Measurements from ENCODE around the gene CCDC149.

Gene CCDC149

DNA sequence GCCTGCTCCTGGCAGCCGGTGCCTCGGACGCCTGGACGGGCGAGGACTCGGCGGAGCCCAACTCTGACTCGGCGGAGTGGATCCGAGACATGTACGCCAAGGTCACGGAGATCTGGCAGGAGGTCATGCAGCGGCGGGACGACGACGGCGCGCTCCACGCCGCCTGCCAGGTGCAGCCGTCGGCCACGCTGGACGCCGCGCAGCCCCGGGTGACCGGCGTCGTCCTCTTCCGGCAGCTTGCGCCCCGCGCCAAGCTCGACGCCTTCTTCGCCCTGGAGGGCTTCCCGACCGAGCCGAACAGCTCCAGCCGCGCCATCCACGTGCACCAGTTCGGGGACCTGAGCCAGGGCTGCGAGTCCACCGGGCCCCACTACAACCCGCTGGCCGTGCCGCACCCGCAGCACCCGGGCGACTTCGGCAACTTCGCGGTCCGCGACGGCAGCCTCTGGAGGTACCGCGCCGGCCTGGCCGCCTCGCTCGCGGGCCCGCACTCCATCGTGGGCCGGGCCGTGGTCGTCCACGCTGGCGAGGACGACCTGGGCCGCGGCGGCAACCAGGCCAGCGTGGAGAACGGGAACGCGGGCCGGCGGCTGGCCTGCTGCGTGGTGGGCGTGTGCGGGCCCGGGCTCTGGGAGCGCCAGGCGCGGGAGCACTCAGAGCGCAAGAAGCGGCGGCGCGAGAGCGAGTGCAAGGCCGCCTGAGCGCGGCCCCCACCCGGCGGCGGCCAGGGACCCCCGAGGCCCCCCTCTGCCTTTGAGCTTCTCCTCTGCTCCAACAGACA, 113.1 kb downstream of the CCDC149 start:
- TF ChIP-seq JUND (IDR thresholded peaks at IDR 0.05; ENCODE audit: low read depth), result no peak
- in situ Hi-C loops (cut with HindIII; ENCODE audit: low pct_unique_long_range_greater_than_20kb, low sequenced_read_pairs), result no loop called here
- DNase-seq (ENCODE audit: low read depth in 1 of 2, low spot score in 1 of 2), result no peak

DNA sequence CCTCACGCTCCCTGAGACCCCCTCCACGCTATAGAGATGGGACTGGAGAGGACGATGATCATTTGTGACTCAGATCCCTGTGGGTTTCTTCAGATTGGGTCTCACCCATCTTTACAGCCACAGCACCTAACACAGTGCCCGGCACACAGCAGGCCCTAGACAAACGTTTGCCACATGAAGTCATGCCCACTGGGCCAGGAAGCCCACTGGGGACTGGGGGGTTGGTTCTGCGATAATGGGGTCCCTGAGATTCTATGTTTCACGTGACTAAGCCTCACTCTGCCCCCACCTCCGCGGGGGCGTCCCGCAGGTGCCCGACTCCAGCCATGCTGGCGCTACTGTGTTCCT, 113.7 kb downstream of the CCDC149 start:
- in situ Hi-C loops (cut with HindIII; ENCODE audit: low pct_unique_long_range_greater_than_20kb, low sequenced_read_pairs), result no loop called here
- DNase-seq (ENCODE audit: low read depth in 1 of 2, low spot score in 1 of 2), result no peak
- no peak for TF ChIP-seq JUND (IDR thresholded peaks at IDR 0.05; ENCODE audit: low read depth)

DNA sequence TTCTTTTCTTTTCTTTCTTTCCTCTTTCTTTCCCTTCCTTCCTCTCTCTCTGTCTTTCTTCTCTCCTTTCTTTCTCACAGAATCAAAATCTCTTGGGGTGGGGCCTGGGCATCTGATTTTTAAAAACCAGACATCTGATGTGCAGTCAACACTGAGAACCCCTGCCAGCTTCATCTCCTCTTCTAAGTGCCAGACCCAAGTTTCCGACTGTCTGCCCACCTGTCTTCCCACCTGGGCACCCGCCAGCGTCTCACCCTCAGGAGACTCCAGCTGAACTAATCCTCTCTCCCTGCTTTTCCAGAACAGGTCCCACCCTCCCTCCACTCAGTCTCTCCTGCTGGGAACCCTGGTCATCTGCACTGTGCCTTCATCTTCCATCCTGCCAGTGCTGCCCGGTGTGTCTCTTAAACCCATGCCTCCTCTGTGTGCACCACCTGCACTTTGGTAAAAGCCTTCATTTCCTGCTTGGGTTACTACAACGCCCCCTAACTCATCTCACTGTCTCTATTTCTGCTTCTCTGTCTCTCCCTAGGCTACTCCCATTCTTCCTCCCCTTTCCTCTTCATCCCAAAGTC, 114.7 kb downstream of the CCDC149 start:
- in situ Hi-C loops (cut with HindIII; ENCODE audit: low pct_unique_long_range_greater_than_20kb, low sequenced_read_pairs), result no loop called here
- DNase-seq (ENCODE audit: low read depth in 1 of 2, low spot score in 1 of 2), result no peak
- TF ChIP-seq JUND (IDR thresholded peaks at IDR 0.05; ENCODE audit: low read depth), result no peak

DNA sequence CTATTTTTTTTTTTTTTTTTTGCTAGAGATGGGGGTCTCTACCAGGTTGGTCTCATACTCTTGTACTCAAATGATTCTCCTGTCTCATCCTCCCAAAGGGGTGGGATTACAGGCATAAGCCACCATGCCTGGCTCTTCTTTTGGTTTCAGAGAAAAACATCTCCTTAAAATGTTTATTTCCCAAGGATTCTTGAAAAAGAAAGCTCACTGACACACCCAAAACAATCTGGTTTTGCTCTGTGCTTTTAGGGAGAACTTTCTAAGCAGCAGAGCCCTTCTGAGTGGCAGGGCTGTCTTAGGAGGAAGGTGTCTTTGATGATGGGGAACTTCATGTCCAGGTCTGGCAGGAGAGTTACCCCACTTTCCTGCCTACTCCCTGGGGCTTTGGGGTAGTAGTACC, 116.2 kb downstream of the CCDC149 start:
- in situ Hi-C loops (cut with HindIII; ENCODE audit: low pct_unique_long_range_greater_than_20kb, low sequenced_read_pairs), result no loop called here
- TF ChIP-seq JUND (IDR thresholded peaks at IDR 0.05; ENCODE audit: low read depth), result no peak
- no peak for DNase-seq (ENCODE audit: low read depth in 1 of 2, low spot score in 1 of 2)

DNA sequence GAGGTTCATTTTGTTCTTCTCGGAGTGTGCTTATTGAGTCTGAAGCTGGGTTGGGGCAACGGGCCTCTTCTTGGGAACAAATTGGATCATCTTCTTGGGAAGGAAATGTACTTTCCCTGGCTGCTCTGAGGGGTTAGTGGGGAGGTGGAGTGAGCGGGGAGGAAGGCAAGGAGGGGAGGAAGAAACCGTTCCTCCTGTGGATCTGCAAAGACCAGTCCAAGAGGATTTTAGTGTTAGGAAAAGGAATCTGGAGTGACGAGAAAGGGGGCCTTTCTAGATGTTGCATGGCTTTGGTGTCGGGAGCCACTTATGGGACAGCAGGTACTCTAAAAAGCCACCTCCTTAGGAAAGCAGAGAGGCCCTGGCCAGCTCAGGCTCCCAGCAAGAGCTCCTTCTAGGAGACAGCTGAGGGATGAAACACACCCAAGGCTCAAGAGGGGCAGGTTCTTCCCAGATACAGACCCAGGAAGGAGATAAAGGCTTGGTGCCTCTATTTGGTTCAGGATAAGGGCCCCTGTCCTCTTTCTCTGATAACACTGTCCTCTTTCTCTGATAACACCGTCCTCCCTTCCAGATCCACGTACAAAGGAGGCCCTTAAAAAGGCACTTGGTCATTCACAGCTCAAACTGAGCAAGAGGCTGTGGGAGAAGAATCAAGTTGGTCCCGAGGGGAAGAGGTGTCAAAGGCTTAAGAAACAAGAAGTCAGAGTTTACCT, 117.0 kb downstream of the CCDC149 start:
- no peak for TF ChIP-seq JUND (IDR thresholded peaks at IDR 0.05; ENCODE audit: low read depth)
- no peak for DNase-seq (ENCODE audit: low read depth in 1 of 2, low spot score in 1 of 2)
- in situ Hi-C loops (cut with HindIII; ENCODE audit: low pct_unique_long_range_greater_than_20kb, low sequenced_read_pairs), result no loop called here

DNA sequence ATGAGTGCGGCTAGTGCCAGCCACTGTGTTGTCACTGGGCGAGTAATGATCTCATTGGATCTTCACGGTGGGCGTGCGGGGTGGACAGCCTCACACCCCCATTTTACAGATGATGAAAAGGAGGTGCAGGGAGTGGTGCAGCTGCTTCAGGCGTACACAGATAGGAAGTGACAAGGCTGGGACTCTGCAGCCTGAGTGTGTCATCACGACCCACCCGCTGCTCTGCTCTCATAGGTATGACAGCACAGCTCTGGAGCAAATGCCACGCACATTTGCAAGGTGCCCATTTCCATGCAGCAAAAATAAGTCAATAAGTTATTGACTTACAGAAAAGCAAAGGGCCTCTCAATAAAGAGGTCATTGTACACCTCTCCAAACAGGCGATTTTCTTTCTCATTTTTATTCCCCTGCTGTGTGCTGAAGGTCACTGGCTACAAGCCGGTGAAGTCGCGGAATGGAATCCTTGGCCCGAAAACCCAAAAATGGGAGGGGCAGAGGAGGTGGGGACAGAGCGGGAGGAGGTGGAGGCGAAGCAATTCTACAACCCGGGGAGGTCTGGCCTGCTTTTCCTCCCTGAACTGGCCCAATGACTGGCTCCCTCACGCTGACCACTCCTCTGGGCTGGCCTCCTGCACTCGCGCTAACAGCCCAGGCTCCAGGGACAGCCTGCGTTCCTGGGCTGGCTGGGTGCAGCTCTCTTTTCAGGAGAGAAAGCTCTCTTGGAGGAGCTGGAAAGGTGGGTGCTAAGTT, 117.8 kb downstream of the CCDC149 start, which contains the start of gene SOD3:
SOD3 (plus strand) TSS at position 658 of the 750 bp plus-strand sequence. CDS start 3,949 bp downstream, outside the sequence.
- peak; percentile 79 to 93 for DNase-seq (ENCODE audit: low read depth in 1 of 2, low spot score in 1 of 2)
- in situ Hi-C loops (cut with HindIII; ENCODE audit: low pct_unique_long_range_greater_than_20kb, low sequenced_read_pairs), result no loop called here
- TF ChIP-seq JUND (IDR thresholded peaks at IDR 0.05; ENCODE audit: low read depth), result no peak

DNA sequence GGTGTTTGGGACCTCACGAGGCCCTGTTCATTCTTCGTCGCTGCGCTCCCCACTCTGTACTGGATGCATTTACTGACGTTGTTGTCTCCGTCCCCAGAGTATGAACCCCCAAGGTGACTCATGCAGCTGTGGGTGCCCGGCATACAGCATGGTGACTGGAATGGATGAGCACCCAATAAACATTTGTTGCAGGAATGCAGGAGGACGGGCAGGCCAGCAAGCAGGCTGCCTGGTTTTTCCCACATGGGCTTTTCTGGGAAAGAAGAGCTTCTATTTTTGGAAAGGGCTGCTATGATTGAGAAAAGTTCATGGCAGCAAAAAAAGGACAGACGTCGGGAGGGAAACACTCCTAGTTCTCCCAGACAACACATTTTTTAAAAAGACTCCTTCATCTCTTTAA, 118.4 kb downstream of the CCDC149 start:
- in situ Hi-C loops (cut with HindIII; ENCODE audit: low pct_unique_long_range_greater_than_20kb, low sequenced_read_pairs), result no loop called here
- no peak for TF ChIP-seq JUND (IDR thresholded peaks at IDR 0.05; ENCODE audit: low read depth)
- no peak for DNase-seq (ENCODE audit: low read depth in 1 of 2, low spot score in 1 of 2)

DNA sequence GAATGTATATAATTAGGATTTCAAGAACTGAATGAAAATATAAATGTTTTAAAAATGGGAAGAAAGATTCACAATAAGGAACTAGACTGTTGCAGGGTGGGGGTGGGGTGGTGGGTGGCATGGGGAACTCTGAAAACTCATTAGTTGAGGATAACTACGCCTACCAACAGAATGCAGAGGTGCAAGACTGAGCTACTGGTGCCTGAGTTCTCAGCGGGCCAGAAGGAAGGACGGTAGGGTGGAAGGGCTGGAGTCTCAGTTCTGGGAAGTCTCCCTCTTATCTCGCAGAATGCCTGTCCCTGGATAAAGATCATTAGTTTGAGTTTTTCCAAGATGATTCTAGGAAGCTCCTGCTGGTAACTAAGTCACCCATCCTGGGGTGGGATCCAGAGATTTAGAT, 118.8 kb downstream of the CCDC149 start:
- in situ Hi-C loops (cut with HindIII; ENCODE audit: low pct_unique_long_range_greater_than_20kb, low sequenced_read_pairs), result no loop called here
- no peak for TF ChIP-seq JUND (IDR thresholded peaks at IDR 0.05; ENCODE audit: low read depth)
- DNase-seq (ENCODE audit: low read depth in 1 of 2, low spot score in 1 of 2), result no peak

DNA sequence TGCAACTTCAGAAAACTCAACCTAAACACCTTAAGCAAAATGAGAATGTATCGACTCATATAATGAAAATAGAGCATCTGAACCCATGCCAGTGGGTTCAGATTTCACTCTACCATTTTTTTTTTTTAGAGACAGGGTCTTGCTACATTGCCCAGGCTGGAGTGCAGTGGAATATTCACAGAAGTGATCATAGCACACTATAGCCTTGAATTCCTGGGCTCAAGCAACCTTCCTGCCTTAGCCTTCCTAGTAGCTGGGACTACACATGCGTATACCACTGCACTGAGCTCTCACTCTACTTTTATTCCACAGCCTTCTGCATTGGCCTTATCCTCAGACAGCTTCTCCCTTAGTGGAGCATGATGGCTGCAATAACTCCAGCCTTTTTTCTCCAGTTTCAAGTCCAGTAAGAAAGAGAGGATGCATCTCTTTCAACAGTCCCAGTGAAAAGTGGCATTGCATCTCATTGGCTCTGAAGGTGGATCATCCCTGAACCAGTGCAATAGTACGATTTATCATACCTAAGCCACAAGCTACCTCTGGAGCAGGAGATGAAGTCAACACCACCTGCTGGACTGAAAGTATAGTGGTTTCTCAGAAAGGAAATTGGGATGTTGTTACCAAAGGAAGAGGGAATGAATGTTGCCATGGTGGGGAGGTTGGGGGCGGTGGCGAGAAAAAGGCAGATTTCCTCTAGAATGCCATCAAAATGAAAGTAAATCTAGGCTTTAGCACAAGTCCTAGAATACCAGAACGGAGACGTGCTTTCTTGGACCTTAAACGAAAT, 119.4 kb downstream of the CCDC149 start:
- DNase-seq (ENCODE audit: low read depth in 1 of 2, low spot score in 1 of 2), result peak in 1 of 2 experiments; percentile 79
- in situ Hi-C loops (cut with HindIII; ENCODE audit: low pct_unique_long_range_greater_than_20kb, low sequenced_read_pairs), result no loop called here
- TF ChIP-seq JUND (IDR thresholded peaks at IDR 0.05; ENCODE audit: low read depth), result no peak

DNA sequence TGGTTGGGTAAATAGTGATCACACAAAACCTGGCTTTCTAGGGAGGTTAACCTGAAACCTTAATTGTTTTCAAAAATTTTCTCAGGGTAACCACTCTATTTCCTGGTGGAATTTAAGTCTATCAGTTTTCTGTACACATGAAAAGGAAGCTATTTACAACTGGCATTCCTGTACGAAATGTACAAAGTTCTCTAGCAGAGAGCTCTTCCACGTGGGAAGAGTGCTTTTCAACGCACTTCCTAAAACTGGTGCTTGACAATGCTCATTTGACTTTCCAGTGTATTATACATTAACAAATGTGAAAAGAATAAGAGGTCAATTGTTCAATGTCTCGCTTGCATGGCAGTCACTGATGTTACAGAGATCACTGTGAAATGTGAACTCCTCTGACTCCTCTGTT, 120.3 kb downstream of the CCDC149 start:
- TF ChIP-seq JUND (IDR thresholded peaks at IDR 0.05; ENCODE audit: low read depth), result no peak
- in situ Hi-C loops (cut with HindIII; ENCODE audit: low pct_unique_long_range_greater_than_20kb, low sequenced_read_pairs), result no loop called here
- no peak for DNase-seq (ENCODE audit: low read depth in 1 of 2, low spot score in 1 of 2)

DNA sequence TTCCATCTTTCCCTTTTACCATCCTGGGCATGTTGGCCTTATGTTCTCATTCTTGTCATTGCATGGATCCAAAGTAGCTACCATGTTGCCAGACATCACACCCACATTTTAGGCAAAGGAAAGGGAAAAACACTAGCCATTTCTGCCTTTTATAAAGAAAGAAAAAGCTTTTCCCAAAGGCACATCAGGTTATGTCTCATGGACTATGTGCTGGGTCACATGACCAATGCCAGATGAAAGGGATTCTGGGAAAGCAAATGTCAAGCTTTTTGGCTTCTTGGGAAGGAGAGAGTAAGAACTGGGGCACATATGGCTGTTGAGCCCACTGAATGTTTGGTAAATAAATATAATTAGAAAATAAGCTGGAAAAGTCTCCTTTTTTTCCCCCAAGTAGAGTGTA, 121.8 kb downstream of the CCDC149 start:
- in situ Hi-C loops (cut with HindIII; ENCODE audit: low pct_unique_long_range_greater_than_20kb, low sequenced_read_pairs), result no loop called here

DNA sequence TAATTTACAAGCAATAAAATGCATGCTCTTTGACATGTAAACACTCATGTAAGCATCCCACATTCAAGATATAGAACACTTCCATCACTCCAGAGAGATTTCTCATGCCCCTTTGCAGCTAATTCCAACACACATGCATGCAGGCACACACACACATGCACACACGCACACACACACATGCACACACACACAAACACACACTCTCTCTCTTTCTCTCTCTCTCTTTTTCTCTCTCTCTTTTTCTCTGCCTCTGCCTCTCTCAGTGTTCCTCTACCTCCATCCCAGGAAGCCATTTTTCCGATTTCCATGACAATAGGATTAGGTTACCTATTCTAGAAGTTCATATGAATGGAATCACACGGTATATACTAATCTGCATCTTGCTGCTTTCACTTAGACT, 129.3 kb downstream of the CCDC149 start:
- DNase-seq (ENCODE audit: low read depth in 1 of 2, low spot score in 1 of 2), result no peak
- no peak for TF ChIP-seq JUND (IDR thresholded peaks at IDR 0.05; ENCODE audit: low read depth)
- in situ Hi-C loops (cut with HindIII; ENCODE audit: low pct_unique_long_range_greater_than_20kb, low sequenced_read_pairs), result no loop called here

More for the DNA sequence above, 121.8 kb downstream of the CCDC149 start:
- no peak for TF ChIP-seq JUND (IDR thresholded peaks at IDR 0.05; ENCODE audit: low read depth)
- DNase-seq (ENCODE audit: low read depth in 1 of 2, low spot score in 1 of 2), result no peak
